Upper lobe of right lung (tissue), 1 donor: ENCODE results near the gene TACR1. TPM values are rescaled to one million over a fixed set of nuclear protein-coding genes. Genes with fewer than 3 reads are reported as not detected.

ENCODE experiments used
- ATAC-seq: fragments of 200-7000 bp; cut with Tn5 transposase; one replicate; pipeline ENCODE4 v1.9.1; 2020; ENCODE audit warnings: mild to moderate bottlenecking, moderate library complexity
- DNase-seq: peaks from one replicate; pipeline ENCODE4 v3.0.0-alpha.2; 2020
- H3K27ac ChIP-seq: fragments of 200-600 bp; one replicate; pipeline ENCODE4 v1.8.0; 2022
- H3K27me3 ChIP-seq: fragments of 200-600 bp; one replicate; pipeline ENCODE4 v1.8.0; 2022; ENCODE audit warnings: mild to moderate bottlenecking
- H3K36me3 ChIP-seq: fragments of 200-600 bp; one replicate; pipeline ENCODE4 v1.8.0; 2022
- H3K4me1 ChIP-seq: fragments of 200-600 bp; one replicate; pipeline ENCODE4 v1.8.0; 2022
- H3K4me3 ChIP-seq: fragments of 200-600 bp; one replicate; pipeline ENCODE4 v1.8.0; 2022; ENCODE audit warnings: mild to moderate bottlenecking
- H3K9me3 ChIP-seq: fragments of 200-600 bp; one replicate; pipeline ENCODE4 v1.8.0; 2022
- CTCF ChIP-seq: fragments of 200-600 bp; IDR thresholded peaks from one replicate; pipeline ENCODE4 v1.8.0; 2022; ENCODE audit warnings: antibody characterized with exemption
- intact Hi-C: fragments of 100-400 bp; cut with DNase I; formaldehyde crosslinking; loops from one replicate; pipeline ENCODE4 v1.11.0; 2022
- total RNA-seq: library from RNA; stranded (reverse); fragmentation: NEBNext Ultra II Directional; extraction: Animal tissue kit (Norgen Biotek cat#: 25700); gene quantifications from one replicate; pipeline ENCODE4 v1.2.1, GENCODE V29; 2021
- donor health status: DM: no; HTN: yes; CAD: no; lungs with severe emphysema.

TACR1 gene
- total RNA-seq, 1 donor from 2014 or later = 1.4 TPM

GRCh38 chr2:75130171-75130570 is 69.1 kb downstream of the TACR1 start:
- Histone ChIP-seq H3K27me3 (no peaks in the 10 kb centered on the region), H3K4me1 (peaks cover 10% of the 10 kb centered on the region), H3K4me3 (no peak overlapping the region), H3K9me3 (no peaks in the 10 kb centered on the region), H3K27ac (no peak overlapping the region), H3K36me3 (no peaks in the 10 kb centered on the region)
- TF ChIP-seq CTCF = peak; percentile 33
- peak; percentile 51 for ATAC-seq
- intact Hi-C loops = no loop called here
- DNase-seq = no peak

GRCh38 chr2:75123876-75124275 is 75.4 kb downstream of the TACR1 start:
- no peak for TF ChIP-seq CTCF

GRCh38 chr2:75113231-75113869 is 86.0 kb downstream of the TACR1 start:
- DNase-seq (no peak), ATAC-seq (no peak)
- intact Hi-C loops = no loop called here
- Histone ChIP-seq H3K4me3 (no peak overlapping the region), H3K36me3 (no peaks in the 10 kb centered on the region), H3K27me3 (no peaks in the 10 kb centered on the region), H3K9me3 (no peaks in the 10 kb centered on the region), H3K27ac (no peak overlapping the region), H3K4me1 (no peaks in the 10 kb centered on the region)
- TF ChIP-seq CTCF = no peak

More at GRCh38 chr2:75123876-75124275, 75.4 kb downstream of the TACR1 start:
- H3K4me3 ChIP-seq = no peak overlapping the region
- H3K36me3 ChIP-seq = no peaks in the 10 kb centered on the region
- no peak for DNase-seq
- H3K27me3 ChIP-seq = no peaks in the 10 kb centered on the region
- no peak for ATAC-seq
- intact Hi-C loops = no loop called here
- no peaks in the 10 kb centered on the region for H3K9me3 ChIP-seq
- no peaks in the 10 kb centered on the region for H3K4me1 ChIP-seq
- no peak overlapping the region for H3K27ac ChIP-seq

GRCh38 chr2:75108937-75109482 is 90.3 kb downstream of the TACR1 start:
- no peak for TF ChIP-seq CTCF

GRCh38 chr2:75102011-75102410 is 97.3 kb downstream of the TACR1 start:
- intact Hi-C loops = no loop called here
- Histone ChIP-seq H3K4me3 (no peak overlapping the region), H3K9me3 (no peaks in the 10 kb centered on the region), H3K36me3 (no peaks in the 10 kb centered on the region), H3K4me1 (no peaks in the 10 kb centered on the region), H3K27ac (no peak overlapping the region), H3K27me3 (no peaks in the 10 kb centered on the region)
- no peak for DNase-seq
- ATAC-seq = no peak
- TF ChIP-seq CTCF = no peak

More at GRCh38 chr2:75108937-75109482, 90.3 kb downstream of the TACR1 start:
- H3K36me3 ChIP-seq = no peaks in the 10 kb centered on the region
- ATAC-seq = no peak
- intact Hi-C loops = no loop called here
- H3K4me1 ChIP-seq = no peaks in the 10 kb centered on the region
- no peaks in the 10 kb centered on the region for H3K9me3 ChIP-seq
- H3K27ac ChIP-seq = no peak overlapping the region
- H3K4me3 ChIP-seq = no peak overlapping the region
- no peak for DNase-seq
- no peaks in the 10 kb centered on the region for H3K27me3 ChIP-seq
